HepG2 (cell line): ENCODE data around the gene IGFL2.

Source experiments
- NR3C1 ChIP-seq: sonication (generic); formaldehyde crosslinking; IDR thresholded peaks from 2 replicates; pipeline ENCODE4 v1.4.0; 2020; ENCODE audit warnings: missing genetic modification reagents
- TF ChIP-seq, protein P1 (sequence below): sonication (generic); formaldehyde crosslinking; IDR thresholded peaks from 2 replicates; pipeline ENCODE4 v1.8.1; 2023; ENCODE audit warnings: missing genetic modification reagents, mild to moderate bottlenecking, borderline replicate concordance
- TF ChIP-seq, protein P2 (sequence below): sonication (generic); formaldehyde crosslinking; IDR thresholded peaks from 2 replicates; pipeline ENCODE4 v1.4.0; 2020; ENCODE audit warnings: missing genetic modification reagents, mild to moderate bottlenecking, borderline replicate concordance

DNA sequence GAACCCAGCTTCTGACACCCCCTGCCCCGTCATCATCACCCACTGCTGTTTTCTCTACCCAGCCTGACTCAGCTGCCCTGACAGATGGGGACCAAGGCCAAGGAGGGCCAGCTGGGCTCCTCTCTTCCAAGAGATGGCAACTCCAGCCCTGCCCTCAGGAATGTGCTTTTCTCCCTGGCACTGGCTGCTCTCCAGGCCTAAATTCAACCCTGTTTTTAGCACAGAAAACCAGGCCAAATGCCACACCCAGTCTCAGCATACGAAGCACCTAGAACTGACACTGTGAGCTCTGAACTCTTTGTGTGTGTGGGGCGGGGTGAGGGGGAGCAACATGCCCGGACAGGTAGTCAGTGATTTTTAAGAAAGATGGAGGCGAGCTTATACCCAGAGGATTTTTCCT lies 58.1 kb downstream of the IGFL2 start:
- TF ChIP-seq NR3C1 (CRISPR knock-in tag), result no peak
- TF ChIP-seq, protein P1, sequence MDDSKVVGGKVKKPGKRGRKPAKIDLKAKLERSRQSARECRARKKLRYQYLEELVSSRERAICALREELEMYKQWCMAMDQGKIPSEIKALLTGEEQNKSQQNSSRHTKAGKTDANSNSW (CRISPR knock-in tag), result no peak
- TF ChIP-seq, protein P2, sequence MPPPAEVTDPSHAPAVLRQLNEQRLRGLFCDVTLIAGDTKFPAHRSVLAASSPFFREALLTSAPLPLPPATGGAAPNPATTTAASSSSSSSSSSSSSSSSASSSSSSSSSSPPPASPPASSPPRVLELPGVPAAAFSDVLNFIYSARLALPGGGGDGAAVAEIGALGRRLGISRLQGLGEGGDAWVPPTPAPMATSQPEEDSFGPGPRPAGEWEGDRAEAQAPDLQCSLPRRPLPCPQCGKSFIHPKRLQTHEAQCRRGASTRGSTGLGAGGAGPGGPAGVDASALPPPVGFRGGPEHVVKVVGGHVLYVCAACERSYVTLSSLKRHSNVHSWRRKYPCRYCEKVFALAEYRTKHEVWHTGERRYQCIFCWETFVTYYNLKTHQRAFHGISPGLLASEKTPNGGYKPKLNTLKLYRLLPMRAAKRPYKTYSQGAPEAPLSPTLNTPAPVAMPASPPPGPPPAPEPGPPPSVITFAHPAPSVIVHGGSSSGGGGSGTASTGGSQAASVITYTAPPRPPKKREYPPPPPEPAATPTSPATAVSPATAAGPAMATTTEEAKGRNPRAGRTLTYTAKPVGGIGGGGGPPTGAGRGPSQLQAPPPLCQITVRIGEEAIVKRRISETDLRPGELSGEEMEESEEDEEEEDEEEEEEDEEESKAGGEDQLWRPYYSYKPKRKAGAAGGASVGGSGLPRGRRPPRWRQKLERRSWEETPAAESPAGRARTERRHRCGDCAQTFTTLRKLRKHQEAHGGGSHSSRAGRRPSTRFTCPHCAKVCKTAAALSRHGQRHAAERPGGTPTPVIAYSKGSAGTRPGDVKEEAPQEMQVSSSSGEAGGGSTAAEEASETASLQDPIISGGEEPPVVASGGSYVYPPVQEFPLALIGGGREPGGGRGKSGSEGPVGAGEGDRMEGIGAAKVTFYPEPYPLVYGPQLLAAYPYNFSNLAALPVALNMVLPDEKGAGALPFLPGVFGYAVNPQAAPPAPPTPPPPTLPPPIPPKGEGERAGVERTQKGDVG (CRISPR knock-in tag), result no peak
